Activated T-helper 2 cell treated with anti-CD3 and anti-CD28 coated beads, Interferon-gamma antibody, Interleukin-2, Interleukin-4, amounts not matched to agents 10 μg/mL and 5 μg/mL and 100 μg/mL, durations not matched to agents 14 hours and 24 hours and 36 hours (primary cell): Measurements from ENCODE around the gene PPFIA1. TPM values are rescaled to one million over a fixed set of nuclear protein-coding genes. Genes with fewer than 3 reads are reported as not detected.

Source experiments
- DNase-seq: peaks from one replicate; pipeline ENCODE4 v3.0.0; 2021; ENCODE audit warnings: low spot score
- H3K27ac Mint-ChIP-seq: one replicate; pipeline ENCODE4 v1.8.0; 2021; ENCODE audit warnings: mixed read lengths
- H3K27me3 Mint-ChIP-seq: one replicate; pipeline ENCODE4 v1.8.0; 2021; ENCODE audit warnings: low read depth, mixed read lengths
- H3K36me3 Mint-ChIP-seq: one replicate; pipeline ENCODE4 v1.8.0; 2021; ENCODE audit warnings: low read depth, mixed read lengths
- H3K4me1 Mint-ChIP-seq: one replicate; pipeline ENCODE4 v1.8.0; 2021; ENCODE audit warnings: low read depth, mixed read lengths
- H3K4me3 Mint-ChIP-seq: one replicate; pipeline ENCODE4 v1.8.0; 2021; ENCODE audit warnings: low read depth, mild to moderate bottlenecking, moderate library complexity, mixed read lengths
- H3K9me3 Mint-ChIP-seq: one replicate; pipeline ENCODE4 v1.8.0; 2021; ENCODE audit warnings: mixed read lengths
- intact Hi-C: fragments of 100-400 bp; cut with micrococcal nuclease; formaldehyde crosslinking; loops from one replicate; pipeline ENCODE4 v1.15.1; 2023
- total RNA-seq: library from RNA; stranded (reverse); gene quantifications from 2 replicates; pipeline ENCODE4 v1.2.3, GENCODE V29; 2022

Gene PPFIA1
- total RNA-seq, 1 donor from 2014 or later = 47.1 TPM

GRCh38 chr11:70339066-70339465 is 68.6 kb downstream of the PPFIA1 start:
- Mint-ChIP-seq H3K36me3 (peaks cover 67% of the 10 kb centered on the region), H3K4me3 (no peak overlapping the region), H3K9me3 (no peaks in the 10 kb centered on the region), H3K4me1 (no peaks in the 10 kb centered on the region), H3K27me3 (no peaks in the 10 kb centered on the region), H3K27ac (no peak overlapping the region)
- intact Hi-C loops = no loop called here
- no peak for DNase-seq

GRCh38 chr11:70341881-70342429 is 71.5 kb downstream of the PPFIA1 start:
- no peaks in the 10 kb centered on the region for H3K4me1 Mint-ChIP-seq
- intact Hi-C loops = no loop called here
- no peak overlapping the region for H3K27ac Mint-ChIP-seq
- H3K36me3 Mint-ChIP-seq = peaks cover 59% of the 10 kb centered on the region
- no peak for DNase-seq
- no peaks in the 10 kb centered on the region for H3K9me3 Mint-ChIP-seq
- H3K27me3 Mint-ChIP-seq = no peaks in the 10 kb centered on the region
- no peak overlapping the region for H3K4me3 Mint-ChIP-seq

GRCh38 chr11:70343636-70344035 is 73.1 kb downstream of the PPFIA1 start:
- H3K36me3 Mint-ChIP-seq = peaks cover 56% of the 10 kb centered on the region
- DNase-seq = no peak
- H3K27ac Mint-ChIP-seq = no peak overlapping the region
- H3K4me3 Mint-ChIP-seq = no peak overlapping the region
- H3K9me3 Mint-ChIP-seq = no peaks in the 10 kb centered on the region
- no peaks in the 10 kb centered on the region for H3K27me3 Mint-ChIP-seq
- no peaks in the 10 kb centered on the region for H3K4me1 Mint-ChIP-seq
- intact Hi-C loops = no loop called here

DNA sequence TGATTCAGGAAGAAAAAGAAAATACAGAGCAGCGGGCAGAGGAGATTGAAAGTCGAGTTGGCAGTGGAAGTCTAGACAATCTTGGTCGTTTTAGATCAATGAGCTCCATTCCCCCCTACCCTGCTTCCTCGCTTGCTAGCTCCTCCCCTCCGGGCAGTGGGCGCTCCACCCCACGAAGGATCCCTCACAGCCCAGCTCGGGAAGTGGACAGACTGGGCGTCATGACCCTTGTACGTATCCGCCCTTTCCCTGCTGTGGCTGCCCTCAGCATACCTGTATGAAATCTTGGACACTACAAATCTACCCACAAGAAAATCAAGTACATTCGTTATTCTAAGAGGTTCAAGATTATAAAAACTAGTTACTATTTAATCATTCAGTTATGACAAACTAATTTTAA is 77.7 kb downstream of the PPFIA1 start:
- H3K9me3 Mint-ChIP-seq = no peaks in the 10 kb centered on the region
- H3K27ac Mint-ChIP-seq = no peak overlapping the region
- H3K4me1 Mint-ChIP-seq = no peaks in the 10 kb centered on the region
- intact Hi-C loops = no loop called here
- H3K4me3 Mint-ChIP-seq = no peak overlapping the region
- no peak for DNase-seq
- peaks cover 55% of the 10 kb centered on the region for H3K36me3 Mint-ChIP-seq
- H3K27me3 Mint-ChIP-seq = no peaks in the 10 kb centered on the region

DNA sequence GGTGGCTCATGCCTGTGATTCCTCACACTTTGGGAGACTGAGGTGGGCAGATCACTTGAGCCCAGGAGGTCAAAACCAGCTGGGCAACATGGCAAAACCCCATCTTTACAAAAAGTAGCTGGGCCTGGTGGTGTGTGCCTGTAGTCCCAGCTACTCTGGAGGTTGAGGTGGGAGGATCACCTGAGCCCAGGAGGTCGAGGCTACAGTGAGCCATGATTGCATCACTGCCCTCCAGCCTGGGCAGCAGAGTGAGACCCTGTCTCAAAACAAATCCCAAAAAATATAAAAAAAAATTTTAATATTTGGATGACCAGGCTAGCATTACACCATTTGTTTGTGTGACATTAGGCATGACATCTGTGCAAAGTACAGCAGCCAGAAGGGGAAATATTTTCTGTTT is 78.1 kb downstream of the PPFIA1 start:
- no peak overlapping the region for H3K27ac Mint-ChIP-seq
- H3K36me3 Mint-ChIP-seq = peaks cover 54% of the 10 kb centered on the region
- no peak overlapping the region for H3K4me3 Mint-ChIP-seq
- intact Hi-C loops = no loop called here
- H3K4me1 Mint-ChIP-seq = no peaks in the 10 kb centered on the region
- DNase-seq = no peak
- H3K27me3 Mint-ChIP-seq = no peaks in the 10 kb centered on the region
- H3K9me3 Mint-ChIP-seq = no peaks in the 10 kb centered on the region

DNA sequence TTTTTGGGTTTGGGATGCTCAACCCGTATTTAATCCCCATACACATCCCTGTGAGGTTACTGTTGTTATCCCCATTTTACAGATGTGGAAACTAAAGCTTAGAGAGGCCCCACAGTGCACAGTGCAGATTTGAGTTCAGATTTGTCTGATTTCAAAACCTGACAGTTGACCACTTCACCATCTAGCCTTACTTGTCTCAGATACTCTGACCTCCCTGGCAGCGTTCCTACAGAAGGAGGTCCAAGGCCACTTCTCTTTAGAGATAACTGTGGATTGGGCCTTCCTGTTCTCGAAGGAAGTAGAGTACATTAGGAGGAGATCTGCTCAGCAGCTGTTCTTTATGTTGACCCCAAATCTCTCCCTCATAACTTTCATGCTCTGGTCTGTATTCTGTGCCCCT is 81.2 kb downstream of the PPFIA1 start:
- no peak for DNase-seq
- H3K4me3 Mint-ChIP-seq = no peak overlapping the region
- H3K27ac Mint-ChIP-seq = no peak overlapping the region
- intact Hi-C loops = no loop called here
- H3K36me3 Mint-ChIP-seq = peaks cover 59% of the 10 kb centered on the region
- H3K27me3 Mint-ChIP-seq = no peaks in the 10 kb centered on the region
- no peaks in the 10 kb centered on the region for H3K4me1 Mint-ChIP-seq
- H3K9me3 Mint-ChIP-seq = no peaks in the 10 kb centered on the region

DNA sequence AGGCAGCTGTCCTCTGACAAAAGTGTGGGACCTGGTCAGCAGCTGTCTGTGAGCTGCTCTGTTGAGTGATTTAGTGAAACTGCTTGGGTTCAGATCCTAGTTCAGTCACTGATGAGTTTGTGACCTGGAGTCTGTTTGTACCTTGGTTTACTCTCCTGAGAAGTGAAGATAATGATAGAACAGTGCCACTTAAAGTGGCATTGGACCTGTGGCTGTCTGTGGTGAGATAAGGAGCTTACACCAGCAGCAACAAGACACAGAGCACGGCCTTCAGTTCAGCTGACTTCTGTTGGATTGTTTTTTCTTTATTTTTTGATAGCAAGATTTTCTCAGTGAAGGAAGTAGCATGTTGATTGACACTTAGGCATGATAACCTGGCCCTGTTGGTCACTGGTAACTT is 81.6 kb downstream of the PPFIA1 start:
- no peak for DNase-seq
- peaks cover 60% of the 10 kb centered on the region for H3K36me3 Mint-ChIP-seq
- no peaks in the 10 kb centered on the region for H3K4me1 Mint-ChIP-seq
- intact Hi-C loops = no loop called here
- H3K27me3 Mint-ChIP-seq = no peaks in the 10 kb centered on the region
- no peaks in the 10 kb centered on the region for H3K9me3 Mint-ChIP-seq
- H3K4me3 Mint-ChIP-seq = no peak overlapping the region
- no peak overlapping the region for H3K27ac Mint-ChIP-seq

- Mint-ChIP-seq H3K36me3 (peaks cover 58% of the 10 kb centered on the region), H3K4me3 (no peak overlapping the region), H3K27me3 (no peaks in the 10 kb centered on the region), H3K27ac (no peak overlapping the region), H3K9me3 (no peaks in the 10 kb centered on the region), H3K4me1 (no peaks in the 10 kb centered on the region)
- DNase-seq = no peak
- intact Hi-C loops = no loop called here
These were observed 82.1 kb downstream of the PPFIA1 start for GRCh38 chr11:70352601-70353000.

DNA sequence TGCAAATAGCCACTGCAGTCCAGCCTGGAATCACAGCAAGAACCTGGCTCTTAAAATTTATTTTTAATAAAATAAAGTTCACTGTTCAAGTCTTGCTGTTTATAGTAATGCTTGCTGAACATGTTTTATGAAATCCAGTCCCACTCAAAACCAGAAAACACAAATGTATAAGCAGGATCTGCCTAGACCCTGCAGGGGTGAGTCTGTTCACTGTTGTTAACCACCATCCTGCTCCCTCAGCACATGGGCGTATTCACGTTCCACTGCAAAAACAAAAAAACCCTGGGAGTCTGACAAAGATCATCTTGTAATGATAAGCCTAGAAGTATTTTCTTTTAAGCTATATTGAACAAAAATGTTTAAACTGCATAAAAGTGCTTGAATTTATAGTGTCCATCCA is 82.8 kb downstream of the PPFIA1 start:
- no peak for DNase-seq
- H3K36me3 Mint-ChIP-seq = peaks cover 57% of the 10 kb centered on the region
- H3K4me1 Mint-ChIP-seq = no peaks in the 10 kb centered on the region
- no peaks in the 10 kb centered on the region for H3K27me3 Mint-ChIP-seq
- no peak overlapping the region for H3K4me3 Mint-ChIP-seq
- intact Hi-C loops = no loop called here
- no peak overlapping the region for H3K27ac Mint-ChIP-seq
- no peaks in the 10 kb centered on the region for H3K9me3 Mint-ChIP-seq

- Mint-ChIP-seq H3K27ac (no peak overlapping the region), H3K9me3 (no peaks in the 10 kb centered on the region), H3K4me3 (no peak overlapping the region), H3K4me1 (no peaks in the 10 kb centered on the region), H3K27me3 (no peaks in the 10 kb centered on the region), H3K36me3 (peaks cover 61% of the 10 kb centered on the region)
- no peak for DNase-seq
- intact Hi-C loops = no loop called here
These were observed 83.5 kb downstream of the PPFIA1 start for GRCh38 chr11:70353900-70354568.

- Mint-ChIP-seq H3K4me3 (no peak overlapping the region), H3K27me3 (no peaks in the 10 kb centered on the region), H3K9me3 (no peaks in the 10 kb centered on the region), H3K27ac (no peak overlapping the region), H3K36me3 (peaks cover 63% of the 10 kb centered on the region), H3K4me1 (no peaks in the 10 kb centered on the region)
- intact Hi-C loops = no loop called here
- no peak for DNase-seq
These were observed 84.1 kb downstream of the PPFIA1 start for GRCh38 chr11:70354629-70355028.

DNA sequence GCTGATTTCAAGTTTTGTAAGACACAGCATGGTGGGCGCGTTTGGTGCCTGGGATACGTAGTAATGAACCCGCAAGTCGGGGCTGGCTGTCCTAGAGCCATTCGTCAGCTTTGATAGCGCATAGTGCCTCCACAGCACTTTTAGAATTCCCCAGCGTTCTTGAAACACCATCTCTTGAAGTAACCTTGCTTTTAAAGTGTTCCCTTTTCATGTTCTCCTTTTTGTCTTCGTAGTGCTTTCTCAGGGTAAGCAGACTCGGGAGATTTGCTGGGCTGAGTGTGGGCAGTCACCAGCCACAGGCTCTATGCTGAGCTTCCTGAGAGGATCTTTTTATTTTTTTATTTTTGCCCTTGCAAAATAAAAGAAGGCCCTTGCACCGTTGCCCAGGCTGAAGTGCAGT is 88.3 kb downstream of the PPFIA1 start:
- Mint-ChIP-seq H3K36me3 (peaks cover 76% of the 10 kb centered on the region), H3K9me3 (no peaks in the 10 kb centered on the region), H3K4me1 (no peaks in the 10 kb centered on the region), H3K4me3 (no peak overlapping the region), H3K27me3 (no peaks in the 10 kb centered on the region), H3K27ac (no peak overlapping the region)
- intact Hi-C loops = no loop called here
- no peak for DNase-seq

GRCh38 chr11:70359451-70360205 is 89.1 kb downstream of the PPFIA1 start:
- Mint-ChIP-seq H3K27ac (no peak overlapping the region), H3K9me3 (no peaks in the 10 kb centered on the region), H3K36me3 (peaks cover 77% of the 10 kb centered on the region), H3K4me1 (peaks cover 8% of the 10 kb centered on the region), H3K27me3 (no peaks in the 10 kb centered on the region), H3K4me3 (no peak overlapping the region)
- intact Hi-C loops = loop anchor here (10.0 kb wide), 1 partner anchor 85 kb away; the partner anchor contains the start of gene PPFIA1
- DNase-seq = no peak
